Activated CD4-positive, alpha-beta T cell treated with anti-CD3 and anti-CD28 coated beads, Interleukin-2, amount 50 U/mL, for 48 hours (primary cell): ENCODE measurements around the gene PICK1.
A peak's percentile ranks its signal among the peaks of the same experiment; 100 is the strongest.

Experiments
- DNase-seq, 2 experiments: peaks; one replicate each; pipeline ENCODE4 v3.0.0-alpha.2; 2020

PICK1 gene

GRCh38 chr22:38056969-38057891 lies at the start of gene PICK1:
Gene PICK1 (plus strand): TSS chr22:38057404. CDS start chr22:38057810, 406 bp downstream.
- peak; percentile 85 to 87 for DNase-seq

DNA sequence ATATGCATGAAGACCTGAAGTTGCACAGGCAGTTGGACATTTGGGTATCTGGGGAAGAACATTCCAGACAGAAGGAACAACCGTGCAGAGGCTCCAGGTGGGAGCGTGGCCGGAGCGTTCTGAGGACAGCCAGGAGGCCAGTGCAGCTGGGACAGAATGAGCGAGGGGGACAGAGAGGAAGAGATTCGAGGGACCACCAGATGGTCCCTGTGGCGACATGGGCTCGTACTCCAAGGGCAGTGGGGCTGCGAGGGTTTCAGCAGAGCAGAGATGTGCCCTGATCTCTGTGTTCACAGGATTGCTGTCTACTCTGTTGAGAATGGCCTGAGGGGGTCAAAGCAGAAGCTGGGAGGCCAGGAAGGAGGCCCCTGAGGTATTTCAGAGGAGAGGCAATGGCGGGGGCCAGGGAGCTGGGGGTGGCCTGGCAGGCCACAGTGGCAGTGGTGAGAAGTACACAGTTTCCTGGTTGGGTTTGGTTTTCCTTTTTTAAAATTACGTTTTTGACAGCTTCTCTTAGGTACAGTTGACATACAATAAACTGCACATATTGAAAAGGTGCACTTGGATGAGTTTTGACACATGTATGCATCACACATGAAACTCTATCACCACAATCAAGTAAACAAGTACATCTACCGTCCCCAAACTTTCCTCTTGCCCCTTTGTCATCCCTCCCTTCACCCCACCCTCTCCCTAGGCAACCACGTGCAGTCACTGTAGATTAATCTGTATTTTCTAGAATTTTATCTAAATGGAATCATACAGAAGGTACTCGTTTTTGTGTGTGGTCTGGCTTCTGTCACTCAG lies 48.0 kb upstream of the PICK1 start:
- no peak for DNase-seq

- no peak for DNase-seq
Measured at GRCh38 chr22:38012604-38013072, 44.6 kb upstream of the PICK1 start.

- no peak for DNase-seq
Measured at GRCh38 chr22:38014083-38014482, 43.1 kb upstream of the PICK1 start.

DNA sequence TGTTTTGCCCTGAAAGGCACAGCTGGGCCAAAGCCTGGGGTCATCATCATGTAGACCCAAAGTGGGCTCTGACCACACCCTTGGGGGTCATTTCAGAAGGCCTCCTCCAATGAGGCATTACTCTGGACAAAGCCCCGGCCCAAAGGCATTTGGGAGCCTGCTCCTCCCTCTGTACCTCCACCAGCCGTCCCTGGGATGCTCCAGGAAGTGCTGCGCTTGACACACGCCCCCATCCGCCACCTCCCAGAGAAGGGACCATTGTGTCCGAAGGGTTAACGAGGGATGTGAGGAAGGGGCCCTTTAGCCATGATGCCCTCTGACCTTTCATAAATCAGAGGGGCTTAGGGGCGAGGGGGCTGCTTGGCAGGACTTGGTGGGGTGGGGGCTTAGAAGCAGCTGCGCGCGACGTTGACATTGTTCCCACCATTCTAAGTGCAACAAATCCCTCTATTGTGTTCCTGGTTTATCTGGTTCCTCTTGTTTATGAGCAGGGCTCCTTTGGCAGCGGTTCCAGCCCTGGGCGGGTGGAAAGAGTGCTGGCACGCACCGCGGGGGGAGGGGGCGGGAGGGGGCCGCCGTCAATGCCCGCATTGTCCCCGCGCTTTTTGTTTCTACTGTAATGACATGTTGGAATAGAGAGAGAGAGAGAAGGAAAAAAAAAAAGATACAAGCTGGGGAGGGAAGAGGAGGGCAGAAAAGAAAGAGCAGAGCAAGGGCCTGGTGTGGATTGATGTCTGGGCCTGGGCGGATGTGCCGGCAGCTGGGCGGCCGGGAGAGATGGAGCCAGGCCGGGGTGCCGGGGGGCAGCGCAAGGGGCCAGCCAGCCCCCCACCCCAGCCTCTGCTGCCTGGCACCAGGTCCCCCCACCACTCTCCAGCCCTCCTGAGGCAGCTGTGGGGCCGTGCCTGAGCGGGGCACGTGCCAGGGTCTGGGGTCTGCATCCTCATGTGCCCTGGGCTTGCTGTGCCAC lies 40.7 kb upstream of the PICK1 start:
- DNase-seq = no peak

- DNase-seq = no peak
Measured at GRCh38 chr22:38017272-38017920, 39.8 kb upstream of the PICK1 start.

- DNase-seq = no peak
Measured at GRCh38 chr22:38017939-38018885, 39.0 kb upstream of the PICK1 start.

DNA sequence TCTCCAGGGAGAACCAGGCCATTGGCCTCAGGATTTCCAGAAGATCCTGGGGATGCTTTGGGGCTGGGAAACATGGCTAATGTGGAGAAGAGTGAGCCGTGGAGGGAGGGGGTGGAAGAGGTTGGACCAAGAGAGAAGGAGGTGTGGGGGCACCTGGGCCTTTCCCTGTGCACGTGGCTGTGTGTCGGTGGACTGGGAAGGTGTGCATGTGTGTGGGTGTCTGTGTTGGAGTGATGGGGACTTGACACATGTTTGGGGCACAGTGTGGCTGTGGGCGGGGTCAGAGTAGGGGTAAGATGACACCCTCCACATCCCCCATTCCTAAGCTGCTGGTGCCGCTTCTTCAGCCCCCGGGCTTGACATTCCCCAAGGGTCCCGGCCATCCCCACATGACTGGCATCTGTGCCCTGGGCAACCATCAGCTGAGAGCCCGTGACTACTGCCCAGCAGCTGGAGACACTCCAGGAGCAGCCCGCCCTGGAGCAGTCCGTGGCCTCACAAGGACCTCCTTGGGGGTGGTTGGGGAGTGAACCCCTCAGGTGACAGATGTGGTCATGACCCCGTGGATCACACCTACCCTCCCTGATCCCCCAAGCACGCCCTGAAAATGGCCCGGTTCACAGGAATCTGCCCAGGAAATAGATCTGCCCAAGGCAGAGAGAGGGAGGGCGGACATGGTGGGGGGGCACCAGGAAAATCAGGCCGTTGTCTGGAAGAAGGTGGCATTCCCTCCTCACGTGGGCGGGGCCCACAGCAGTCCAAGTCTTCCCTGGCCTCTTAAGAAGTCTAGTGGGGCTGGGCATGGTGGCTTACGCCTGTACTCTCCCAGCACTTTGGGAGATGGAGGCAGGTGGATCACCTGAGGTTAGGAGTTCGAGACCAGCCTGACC lies 38.0 kb upstream of the PICK1 start:
- no peak for DNase-seq

DNA sequence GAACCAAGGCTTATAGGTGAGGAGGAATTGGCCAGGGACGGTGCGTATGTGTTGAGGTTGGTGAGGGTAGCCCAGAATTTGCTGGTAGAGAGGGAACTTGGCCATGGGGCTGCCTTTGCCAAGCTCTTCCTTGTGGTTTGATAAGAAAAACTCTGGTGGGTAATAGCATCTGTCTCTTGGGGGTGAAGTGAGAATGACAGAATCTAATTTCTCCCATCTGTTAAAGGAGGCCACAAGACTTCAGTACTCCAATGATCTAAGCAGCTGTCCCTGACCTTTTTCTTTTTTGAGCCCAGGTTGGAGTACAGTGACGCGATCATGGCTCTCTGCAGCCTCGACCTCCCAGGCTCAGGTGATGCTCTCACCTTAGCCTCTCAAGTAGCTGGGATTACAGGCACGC lies 36.0 kb upstream of the PICK1 start:
- no peak for DNase-seq

- no peak for DNase-seq
Measured at GRCh38 chr22:38023045-38023444, 34.2 kb upstream of the PICK1 start.

GRCh38 chr22:38025514-38025913 lies 31.7 kb upstream of the PICK1 start:
- DNase-seq = no peak

GRCh38 chr22:38026130-38027111 lies 30.8 kb upstream of the PICK1 start:
- no peak for DNase-seq

GRCh38 chr22:38027487-38027886 lies 29.7 kb upstream of the PICK1 start:
- DNase-seq = no peak

DNA sequence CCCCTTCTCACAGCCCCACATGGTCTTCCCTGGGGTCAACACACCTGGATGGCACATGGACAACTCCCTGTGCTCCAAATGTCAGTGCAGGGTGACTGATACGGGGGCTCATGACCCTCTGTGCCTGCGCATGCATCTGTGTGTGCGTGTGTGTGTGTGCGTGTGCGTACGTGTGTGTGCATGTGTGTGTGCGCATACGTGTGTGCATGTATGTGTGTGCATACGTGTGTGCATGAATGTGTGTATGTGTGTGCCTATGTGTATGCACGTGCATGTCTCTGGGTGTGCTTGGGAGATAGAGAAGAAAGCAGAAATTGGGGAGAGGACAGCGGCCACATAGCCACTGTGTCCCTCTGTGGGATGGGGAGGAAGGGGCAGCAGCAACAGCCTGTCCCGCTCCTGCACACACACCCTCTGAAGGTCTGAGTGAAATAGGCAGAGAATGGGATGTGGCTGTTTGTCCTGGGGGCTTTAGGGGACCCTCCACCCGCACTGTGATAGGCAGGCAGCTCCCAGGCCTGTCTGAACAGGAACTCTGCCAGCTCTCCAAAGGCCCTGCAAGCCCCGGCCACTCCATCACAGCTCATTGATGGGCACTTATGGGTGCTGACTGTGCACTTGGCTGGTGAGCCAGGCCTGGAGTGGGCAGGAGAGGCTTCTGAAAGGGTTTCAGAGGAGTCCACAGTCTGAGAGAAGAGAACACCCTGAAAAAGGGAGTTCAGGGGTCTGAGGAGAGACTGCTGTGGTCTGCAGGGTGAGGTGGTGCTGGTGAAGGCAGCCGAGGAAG lies 28.7 kb upstream of the PICK1 start:
- no peak for DNase-seq

- no peak for DNase-seq
Measured at GRCh38 chr22:38029370-38029769, 27.8 kb upstream of the PICK1 start.

- DNase-seq = no peak
Measured at GRCh38 chr22:38029901-38030300, 27.3 kb upstream of the PICK1 start.

DNA sequence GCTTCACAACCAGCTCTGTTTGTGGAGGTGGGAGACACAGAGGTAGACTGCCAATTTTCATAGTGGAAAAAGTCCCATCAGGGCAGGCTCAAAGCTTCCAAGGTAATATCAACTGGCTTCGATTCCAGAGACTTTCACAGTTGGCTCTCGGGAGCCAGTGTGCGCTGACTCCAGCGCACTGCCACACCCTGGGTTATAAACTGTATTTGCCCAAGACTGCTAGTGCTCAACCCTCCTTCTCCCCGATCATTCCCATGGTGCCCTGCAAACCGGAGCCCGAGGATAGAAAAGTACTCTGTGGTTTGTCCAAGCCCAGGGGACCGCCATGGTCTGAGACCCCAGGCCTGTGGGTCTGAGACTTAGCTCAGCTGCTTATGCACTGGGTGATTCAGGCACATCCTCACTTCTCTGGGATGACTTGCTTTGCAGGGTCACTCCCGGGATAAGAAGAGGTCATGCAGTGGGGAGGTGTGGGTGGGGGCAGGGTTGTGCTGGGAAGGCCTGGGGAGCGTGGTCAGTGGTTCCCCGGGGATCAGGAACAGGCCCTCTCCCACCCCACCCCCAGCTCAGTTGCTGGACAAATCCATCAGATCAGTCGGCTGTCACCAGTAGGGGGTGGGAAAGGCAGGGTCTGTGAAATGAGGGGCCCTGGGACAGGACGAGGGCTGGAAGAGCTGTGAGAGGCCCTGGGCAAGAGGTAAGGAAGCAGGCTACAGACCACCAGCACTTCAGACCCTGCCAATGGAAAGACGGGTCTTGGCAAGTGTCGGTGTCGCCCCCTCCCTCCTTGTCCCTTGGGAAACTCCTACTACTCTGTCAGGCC lies 26.7 kb upstream of the PICK1 start:
- DNase-seq = no peak
